ENCODE results near the gene LRRC8C.
A peak's percentile ranks its signal among the peaks of the same experiment; 100 is the strongest.
"Not testable (repeated sequence)": the region's sequence is repeated elsewhere in the genome, so short reads cannot be mapped to it uniquely, and the experiment has no call there.

Gene LRRC8C

DNA sequence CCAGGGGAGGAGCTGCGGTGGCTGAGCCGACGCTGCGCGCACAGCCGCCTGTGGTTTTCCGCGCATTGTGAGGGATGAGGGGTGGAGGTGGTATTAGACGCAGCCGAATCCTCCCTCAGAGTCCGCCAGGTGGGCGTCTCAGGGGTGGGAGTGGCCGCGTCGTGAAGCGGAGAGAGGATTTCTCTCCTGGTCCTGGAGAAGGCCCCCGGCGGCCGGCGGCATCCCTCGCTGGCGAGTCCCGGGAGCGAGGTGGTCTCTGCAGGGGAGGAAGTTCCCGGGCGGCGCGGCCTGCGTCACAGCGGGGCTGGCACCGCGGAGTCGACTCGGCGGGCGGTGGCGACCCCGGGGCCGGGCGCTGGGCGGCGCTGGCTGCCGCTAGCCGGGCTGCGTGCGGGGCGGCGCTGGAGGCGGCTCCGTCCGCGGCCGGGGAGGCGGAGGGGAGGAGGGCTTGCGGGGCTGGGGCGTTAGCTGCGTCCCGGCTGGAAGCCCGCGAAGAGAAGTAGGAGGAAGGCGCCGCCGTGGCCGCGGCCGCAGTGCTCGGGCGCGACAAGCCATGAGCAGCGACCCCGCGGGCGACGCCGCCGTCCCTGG lies at the start of gene LRRC8C:
Gene LRRC8C (plus strand): TSS at position 464 of the 591 bp plus-strand sequence. CDS start 53,354 bp downstream, outside the sequence.
- DNase-seq = peak; percentile 85

DNA sequence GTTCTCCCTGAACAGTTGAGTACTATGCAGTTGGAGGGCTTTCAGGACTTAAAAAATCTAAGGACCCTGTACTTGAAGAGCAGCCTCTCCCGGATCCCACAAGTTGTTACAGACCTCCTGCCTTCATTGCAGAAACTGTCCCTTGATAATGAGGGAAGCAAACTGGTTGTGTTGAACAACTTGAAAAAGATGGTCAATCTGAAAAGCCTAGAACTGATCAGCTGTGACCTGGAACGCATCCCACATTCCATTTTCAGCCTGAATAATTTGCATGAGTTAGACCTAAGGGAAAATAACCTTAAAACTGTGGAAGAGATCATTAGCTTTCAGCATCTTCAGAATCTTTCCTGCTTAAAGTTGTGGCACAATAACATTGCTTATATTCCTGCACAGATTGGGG lies 48.7 kb upstream of the LRRC8C start:
- DNase-seq = no peak

- DNase-seq = no peak
Observed at GRCh38 chr1:89584781-89585180, 48.1 kb upstream of the LRRC8C start.

GRCh38 chr1:89587729-89588161 lies 45.2 kb upstream of the LRRC8C start:
- no peak for DNase-seq

- no peak for DNase-seq
Observed at GRCh38 chr1:89588480-89588879, 44.4 kb upstream of the LRRC8C start.

GRCh38 chr1:89589515-89589914 lies 43.4 kb upstream of the LRRC8C start:
- no peak for DNase-seq

GRCh38 chr1:89590341-89591080 lies 42.4 kb upstream of the LRRC8C start:
- no peak for DNase-seq

GRCh38 chr1:89592861-89593302 lies 40.0 kb upstream of the LRRC8C start:
- not testable (repeated sequence) for DNase-seq

DNA sequence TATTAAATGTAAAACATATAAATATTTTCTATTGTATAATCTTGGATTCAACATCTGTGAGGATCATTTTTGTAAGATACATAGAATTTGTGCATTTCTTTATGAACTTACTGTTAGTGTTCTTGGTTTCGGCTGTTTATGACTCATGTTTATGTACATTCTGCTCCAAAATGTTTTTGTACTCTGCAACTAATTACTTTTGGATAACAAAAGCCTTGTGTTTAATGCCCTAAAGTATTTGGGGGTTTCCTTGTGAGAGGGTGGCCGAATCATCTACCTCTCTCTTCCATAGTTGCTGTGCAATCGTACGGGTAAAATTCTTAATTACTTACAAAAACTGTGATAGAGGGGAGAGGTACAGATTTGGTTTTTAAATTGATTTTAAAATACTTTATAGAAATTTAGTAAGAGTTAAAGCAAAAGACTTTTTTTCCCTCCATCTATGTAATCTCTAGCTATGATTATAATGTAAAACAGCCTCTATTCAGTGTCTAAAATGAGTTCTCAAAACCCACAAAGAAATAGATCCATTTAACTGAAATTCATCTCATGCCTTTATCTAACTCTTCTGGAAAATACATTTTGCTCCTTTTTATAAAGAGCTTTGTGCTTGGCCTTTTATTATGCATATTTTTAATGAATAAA lies 38.7 kb upstream of the LRRC8C start:
- no peak for DNase-seq

DNA sequence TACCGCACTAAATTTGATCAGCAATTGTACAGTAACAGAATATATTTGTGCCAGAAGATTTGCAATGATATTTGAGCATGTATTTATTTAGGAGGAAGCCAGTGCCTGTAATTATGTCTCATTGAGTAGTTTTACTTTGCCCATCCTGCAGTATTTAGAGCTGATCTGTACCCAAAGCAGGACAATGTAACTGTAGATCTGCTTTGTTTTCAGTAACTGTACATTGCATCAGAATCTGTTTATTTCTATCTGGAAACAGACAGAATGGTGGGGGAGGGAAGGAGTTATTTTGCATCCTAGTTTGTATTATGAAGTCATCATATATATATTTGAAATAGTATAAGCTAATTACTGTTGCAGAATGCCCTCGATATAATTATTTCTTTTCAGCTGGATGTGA lies 36.2 kb upstream of the LRRC8C start:
- DNase-seq = no peak

DNA sequence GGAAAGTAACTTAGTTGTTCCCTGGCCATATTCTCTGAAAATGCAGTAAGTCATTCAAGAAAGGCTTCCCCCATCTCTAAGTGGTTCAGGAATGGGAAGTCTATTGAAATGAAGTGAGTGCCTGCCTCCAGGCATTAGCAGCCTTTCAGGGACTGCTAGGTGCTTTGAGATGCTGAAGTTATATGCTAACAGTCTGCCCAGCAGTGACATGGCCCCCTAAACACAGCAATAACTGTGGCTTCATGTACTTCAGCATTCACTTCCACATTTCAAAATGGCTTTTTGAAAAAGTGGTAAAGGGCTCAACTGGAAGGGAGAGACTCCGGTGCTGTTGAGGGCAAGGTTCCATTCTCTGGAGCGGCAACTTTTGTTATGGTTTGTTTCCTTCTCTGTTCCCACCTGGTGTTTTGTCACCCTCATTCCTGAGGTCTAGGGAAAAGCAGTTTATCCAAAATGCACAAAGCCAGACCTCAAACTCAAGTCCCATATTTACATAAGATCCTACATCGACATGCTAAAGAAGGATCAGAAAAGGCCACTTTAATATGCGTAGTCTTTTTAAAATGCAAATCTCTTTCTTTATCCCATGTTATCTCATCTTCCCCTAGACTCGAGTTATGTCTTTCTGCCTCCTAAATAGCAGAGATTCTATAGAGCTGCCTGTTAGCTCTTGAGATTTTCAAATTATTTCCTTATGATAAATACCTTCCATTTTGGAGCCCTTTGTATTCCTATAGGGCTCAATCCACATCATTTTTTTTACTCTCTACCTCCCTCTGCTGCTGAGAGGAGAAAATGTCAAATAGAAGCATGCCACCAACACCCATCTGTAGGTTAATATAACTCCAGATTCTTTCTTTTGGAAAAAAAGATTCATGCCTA lies 34.2 kb upstream of the LRRC8C start:
- peak; percentile 61 for DNase-seq

DNA sequence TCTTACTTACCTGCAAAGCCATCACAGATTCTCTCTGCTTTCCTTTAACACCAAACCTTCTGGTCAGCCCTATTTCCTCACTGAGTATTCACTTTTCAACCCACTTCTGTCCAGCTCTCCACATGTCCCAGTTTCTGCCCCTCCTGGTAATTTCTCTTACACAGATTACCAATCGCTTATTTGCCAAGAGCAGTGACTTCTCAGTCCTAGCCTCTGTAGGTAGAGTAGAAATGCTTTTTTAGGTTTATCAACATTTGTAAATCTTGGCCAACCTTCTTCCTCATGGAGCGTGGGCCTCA lies 33.6 kb upstream of the LRRC8C start:
- DNase-seq = no peak

DNA sequence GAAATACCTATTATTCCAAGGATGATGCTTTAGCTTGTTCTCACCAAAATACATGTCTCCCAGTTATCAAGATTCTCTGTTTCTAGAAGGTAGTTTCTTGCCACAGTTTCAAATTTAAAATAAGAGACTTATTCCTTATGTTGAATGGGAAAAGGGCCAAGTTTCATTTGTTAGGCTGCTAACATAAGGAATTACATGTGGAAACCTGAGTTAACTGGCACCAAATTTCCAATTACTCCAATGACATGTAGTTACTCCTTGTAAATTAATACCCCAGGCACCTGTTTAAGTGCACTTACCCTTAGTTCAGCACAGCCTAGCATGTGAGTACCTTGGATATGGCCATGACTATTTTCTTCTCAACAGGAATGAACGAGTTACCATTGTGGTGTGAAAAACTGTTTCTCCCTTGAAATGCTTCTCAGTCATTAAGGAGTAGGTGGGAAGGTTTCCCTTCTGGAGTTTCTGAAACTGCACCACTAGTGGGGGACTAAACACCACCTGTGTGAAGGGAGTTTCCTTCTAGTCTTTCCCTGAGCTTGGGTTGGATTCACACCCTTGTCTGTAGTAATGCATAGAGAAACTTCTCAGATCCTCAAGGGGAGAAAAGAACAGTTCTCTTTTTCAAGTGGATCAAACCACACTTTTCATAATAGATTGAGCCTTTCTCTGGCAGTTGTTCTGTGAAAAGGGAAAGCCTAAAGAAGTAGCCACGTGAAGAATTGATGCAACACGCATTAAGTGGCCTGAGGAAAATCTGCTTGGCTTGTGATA lies 32.3 kb upstream of the LRRC8C start:
- no peak for DNase-seq

- DNase-seq = no peak
Observed at GRCh38 chr1:89602871-89603404, 30.0 kb upstream of the LRRC8C start.

DNA sequence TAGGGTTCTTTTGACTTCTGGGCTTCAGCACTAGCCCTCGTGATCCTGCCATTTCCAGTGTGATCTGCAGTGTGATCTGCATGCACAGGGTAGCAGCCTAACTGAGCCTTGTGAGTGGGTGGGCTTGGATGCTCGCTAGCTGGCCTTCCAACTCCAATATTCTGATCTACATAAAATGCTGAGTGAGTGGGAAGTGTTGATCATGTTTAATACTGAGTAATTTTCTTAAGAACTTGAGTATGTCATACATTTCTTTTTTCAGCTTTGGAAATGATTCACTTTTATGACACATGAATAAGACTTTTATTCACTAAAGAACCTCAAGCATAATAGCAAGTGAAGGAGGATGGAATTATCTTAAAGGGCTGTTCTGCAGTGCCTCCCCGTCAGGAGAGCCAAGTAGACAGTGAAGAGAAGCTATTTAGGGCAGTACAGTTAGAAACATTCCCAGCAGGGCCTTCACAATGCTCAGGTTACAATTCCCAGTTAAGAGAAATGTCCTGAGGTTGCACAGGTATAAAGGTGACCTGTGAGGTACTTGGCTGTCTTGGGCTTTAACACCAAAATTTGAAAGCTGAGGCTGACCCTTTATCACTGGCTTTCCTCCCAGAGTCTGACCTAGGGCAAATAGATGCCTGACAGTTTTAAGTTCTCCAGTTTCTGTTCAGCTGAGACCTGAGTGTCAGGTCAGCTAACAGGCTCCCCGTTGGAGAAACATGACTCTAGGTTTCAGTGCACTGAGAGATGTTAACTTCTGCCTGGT lies 29.1 kb upstream of the LRRC8C start:
- DNase-seq = no peak

- DNase-seq = no peak
Observed at GRCh38 chr1:89604414-89604735, 28.5 kb upstream of the LRRC8C start.

- no peak for DNase-seq
Observed at GRCh38 chr1:89605692-89606091, 27.2 kb upstream of the LRRC8C start.

DNA sequence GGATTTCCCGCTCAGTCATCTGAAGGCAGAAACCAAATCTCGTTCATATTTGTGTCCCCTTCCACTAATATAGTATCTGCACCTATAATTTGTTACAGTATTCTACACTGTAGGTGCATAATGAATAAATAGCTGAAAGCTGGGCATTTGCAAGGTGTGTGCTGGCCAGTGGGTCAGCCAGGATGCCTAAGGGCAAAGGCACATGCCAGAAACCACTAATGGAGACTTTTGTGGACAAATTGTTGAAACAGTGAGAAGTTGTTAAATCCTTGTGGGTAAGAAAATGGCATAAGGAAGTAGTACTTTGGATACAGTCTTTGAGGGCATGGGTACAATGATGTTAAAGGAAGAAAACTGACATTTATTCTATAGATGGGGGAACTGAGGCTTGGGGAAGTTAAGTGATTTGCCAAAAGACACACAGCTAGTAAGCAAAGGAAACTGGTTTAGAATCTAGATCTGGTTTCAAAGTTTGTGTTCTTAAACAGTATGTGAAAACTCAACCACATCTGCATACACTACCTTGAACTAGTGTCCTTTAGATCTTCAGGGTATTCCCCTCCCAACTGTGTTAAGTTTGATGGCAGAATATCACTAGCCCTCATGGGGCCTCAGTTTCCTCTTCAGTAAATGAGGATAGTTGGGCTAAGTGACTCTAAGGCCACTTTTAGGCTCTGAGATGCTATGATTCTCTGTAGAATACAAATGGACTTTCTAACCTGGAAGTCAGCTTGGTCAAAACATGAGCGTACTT lies 26.5 kb upstream of the LRRC8C start:
- no peak for DNase-seq

DNA sequence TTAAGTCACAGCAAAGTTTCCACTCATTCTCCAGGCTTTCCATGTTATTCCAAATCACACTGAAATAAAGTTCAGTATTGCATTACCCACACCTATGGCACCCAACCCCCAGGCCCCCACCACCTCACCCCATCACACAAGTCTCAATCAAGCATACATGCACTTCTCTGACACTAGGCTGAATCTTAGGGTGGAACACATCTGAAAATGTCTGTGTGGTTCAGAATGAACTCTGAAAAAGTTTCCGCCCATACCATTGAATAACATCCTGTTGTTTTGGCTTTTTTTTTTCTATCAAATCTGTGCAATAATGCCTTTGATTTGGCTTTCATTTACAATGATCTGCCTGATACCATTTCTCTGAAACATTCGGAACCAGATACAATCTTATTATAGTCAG lies 25.8 kb upstream of the LRRC8C start:
- DNase-seq = no peak

DNA sequence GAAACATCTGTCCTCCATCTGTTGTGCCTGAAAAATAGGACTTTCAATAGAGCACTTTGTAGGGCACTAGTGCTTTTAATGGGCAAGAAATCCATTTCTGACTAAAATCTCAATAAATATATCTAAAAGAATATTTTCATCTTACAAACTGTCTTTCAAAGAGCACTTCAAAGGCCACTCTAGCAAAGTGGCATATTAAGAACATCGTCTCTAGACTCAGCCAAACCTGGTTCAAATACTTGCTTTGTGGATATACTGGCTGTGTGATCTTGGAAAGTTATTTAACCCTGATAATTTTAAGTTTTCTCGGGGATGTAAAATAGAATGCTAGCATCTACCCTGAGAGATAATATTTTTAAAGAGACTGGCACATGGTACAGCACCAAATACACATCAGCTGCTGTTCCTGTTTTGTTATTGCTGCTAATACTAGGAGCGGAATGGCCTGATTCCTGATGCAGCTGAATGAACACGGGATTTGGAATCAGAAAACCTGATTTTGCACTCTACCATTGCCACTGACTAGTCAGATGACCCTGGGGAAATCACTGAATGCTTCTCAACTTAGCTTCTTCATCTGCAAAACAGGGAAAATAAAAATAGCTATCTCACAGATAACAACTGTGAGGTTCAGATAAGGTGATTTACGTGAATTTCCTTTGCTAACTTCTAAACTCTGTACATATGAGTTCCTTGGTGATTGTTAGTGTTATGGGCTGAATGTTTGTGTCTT lies 25.2 kb upstream of the LRRC8C start:
- DNase-seq = no peak

Measured in NCI-H82 (cell line).